ENCODE measurements around the gene BAZ1A. TPM values are rescaled to one million over a fixed set of nuclear protein-coding genes. Genes with fewer than 3 reads are reported as not detected.

Gene BAZ1A
- total RNA-seq, 1 experiment from 2014 or later, result 27.2 TPM

GRCh38 chr14:34754687-34755086, 120.5 kb downstream of the BAZ1A start:
- no peak for DNase-seq (ENCODE audit: low read depth, low spot score)
- in situ Hi-C loops (cut with HindIII; ENCODE audit: low pct_unique_long_range_greater_than_20kb, low sequenced_read_pairs), result no loop called here
- BruUV-seq (replicated peaks), result no TSS peak
- peaks cover 3% of the 10 kb centered on the region; the same call in 1 of the 2 replicates for H3K36me3 ChIP-seq (ENCODE audit: control insufficient read depth, insufficient read depth, low read length)
- no peak for ATAC-seq
- POLR2A ChIA-PET, result no interaction called here
- no peak overlapping the region for H3K27ac ChIP-seq (ENCODE audit: low read length)
- no peak overlapping the region for H3K4me3 ChIP-seq (ENCODE audit: low read depth in 2 of 2, low read length in 2 of 2)
- H3K4me1 ChIP-seq (ENCODE audit: control insufficient read depth, insufficient read depth, low read length), result no peaks in the 10 kb centered on the region
- intact Hi-C loops (cut with micrococcal nuclease; ENCODE audit: unreplicated experiment), result no loop called here
- no peaks in the 10 kb centered on the region for H3K27me3 ChIP-seq (ENCODE audit: control insufficient read depth, insufficient read depth, low read length)
- CTCF ChIA-PET, result no interaction called here
- no peaks in the 10 kb centered on the region for H3K9me3 ChIP-seq (ENCODE audit: control insufficient read depth, insufficient read depth, low read depth, low read length)
- no peak for TF ChIP-seq TCF7L2 (IDR thresholded peaks at IDR 0.05; ENCODE audit: low read depth, low read length)
- TF ChIP-seq REST (IDR thresholded peaks at IDR 0.05; ENCODE audit: insufficient read depth in 1 of 2, low read depth in 2 of 2, low read length in 1 of 2), result no peak
- no peak for TF ChIP-seq SIN3A (IDR thresholded peaks at IDR 0.05; ENCODE audit: borderline replicate concordance, insufficient read depth, low read depth, low read length)
- TF ChIP-seq CTCF (IDR thresholded peaks at IDR 0.05), result no peak
- no peak for TF ChIP-seq POLR2AphosphoS5 (IDR thresholded peaks at IDR 0.05; ENCODE audit: low read depth, low read length)

GRCh38 chr14:34750670-34751069, 124.5 kb downstream of the BAZ1A start:
- Histone ChIP-seq H3K36me3 (ENCODE audit: control insufficient read depth, insufficient read depth, low read length) (peaks cover 3% of the 10 kb centered on the region; the same call in 1 of the 2 replicates), H3K4me1 (ENCODE audit: control insufficient read depth, insufficient read depth, low read length) (no peaks in the 10 kb centered on the region), H3K27ac (ENCODE audit: low read length) (no peak overlapping the region), H3K9me3 (ENCODE audit: control insufficient read depth, insufficient read depth, low read depth, low read length) (no peaks in the 10 kb centered on the region), H3K4me3 (ENCODE audit: low read depth in 2 of 2, low read length in 2 of 2) (no peak overlapping the region), H3K27me3 (ENCODE audit: control insufficient read depth, insufficient read depth, low read length) (no peaks in the 10 kb centered on the region)
- TF ChIP-seq POLR2AphosphoS5 (IDR thresholded peaks at IDR 0.05; ENCODE audit: low read depth, low read length), result no peak
- no peak for TF ChIP-seq REST (IDR thresholded peaks at IDR 0.05; ENCODE audit: insufficient read depth in 1 of 2, low read depth in 2 of 2, low read length in 1 of 2)
- no peak for TF ChIP-seq CTCF (IDR thresholded peaks at IDR 0.05)
- no peak for TF ChIP-seq SIN3A (IDR thresholded peaks at IDR 0.05; ENCODE audit: borderline replicate concordance, insufficient read depth, low read depth, low read length)
- TF ChIP-seq TCF7L2 (IDR thresholded peaks at IDR 0.05; ENCODE audit: low read depth, low read length), result no peak
- ATAC-seq (no peak), DNase-seq (ENCODE audit: low read depth, low spot score) (no peak)
- POLR2A ChIA-PET, result no interaction called here
- CTCF ChIA-PET, result no interaction called here
- in situ Hi-C loops (cut with HindIII; ENCODE audit: low pct_unique_long_range_greater_than_20kb, low sequenced_read_pairs), result no loop called here
- intact Hi-C loops (cut with micrococcal nuclease; ENCODE audit: unreplicated experiment), result no loop called here
- BruUV-seq (replicated peaks), result no TSS peak

Measured in Panc1 (cell line).